ENCODE results near the gene TM9SF3. TPM values are rescaled to one million over a fixed set of nuclear protein-coding genes. Genes with fewer than 3 reads are reported as not detected.

Gene TM9SF3
- polyA plus RNA-seq, 2 of the 4 experiments (the other 2 are of a cell fraction): 92.9 to 138 TPM

DNA sequence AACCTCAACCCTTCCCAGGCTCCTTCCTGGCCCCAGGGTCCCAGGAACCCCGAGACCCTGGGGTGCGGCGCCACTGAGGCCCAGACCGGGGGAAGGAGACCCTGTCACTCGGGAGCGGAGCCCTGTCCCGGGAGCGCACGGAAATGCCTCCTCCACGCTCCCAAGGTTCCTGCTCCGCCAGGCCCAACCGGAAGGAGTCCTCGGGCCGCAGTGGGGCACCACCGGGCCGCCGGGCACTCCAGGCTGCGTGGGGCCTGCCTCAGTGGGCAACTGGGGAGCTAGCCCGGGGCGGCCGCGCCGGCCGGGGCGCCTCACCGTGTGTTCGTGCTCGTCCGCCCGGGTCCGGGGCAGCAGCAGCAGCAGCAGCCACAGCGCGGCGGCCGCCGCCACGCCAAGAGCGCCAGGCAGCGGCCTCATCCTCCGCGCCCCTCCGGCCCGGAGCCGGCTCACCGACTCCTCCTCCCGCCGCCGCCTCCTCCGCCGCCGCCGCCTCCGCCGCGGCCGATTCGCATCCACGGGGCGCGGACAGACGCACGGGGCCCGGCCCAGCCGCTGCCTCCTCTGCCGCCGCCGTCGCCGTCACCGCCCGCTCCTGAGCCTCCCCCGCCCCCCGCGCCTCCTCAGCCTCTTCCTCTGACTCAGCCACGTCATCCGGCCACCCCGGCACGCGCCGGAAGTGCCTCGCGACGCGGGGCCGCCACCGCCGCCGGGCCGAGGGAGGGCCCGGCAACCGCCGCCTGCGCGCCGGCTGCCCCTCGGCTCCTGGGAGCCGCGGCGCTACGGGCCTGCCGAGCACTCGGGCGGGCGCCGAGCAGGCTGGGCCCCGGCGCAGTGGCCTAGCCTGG is at the start of gene TM9SF3 (continued):
- TF ChIP-seq POLR2A (IDR thresholded peaks at IDR 0.05; ENCODE audit: low read length) (peak; percentile 86), FOSB (CRISPR knock-in tag; IDR thresholded peaks at IDR 0.05) (no peak), MAFK (IDR thresholded peaks at IDR 0.05; ENCODE audit: partially characterized antibody) (no peak), ZNF302 (CRISPR knock-in tag; IDR thresholded peaks at IDR 0.05) (no peak), CHD2 (IDR thresholded peaks at IDR 0.05; ENCODE audit: low read length, partially characterized antibody) (no peak), RARB (CRISPR knock-in tag; IDR thresholded peaks at IDR 0.05) (no peak), FOSL2 (IDR thresholded peaks at IDR 0.05) (peak; percentile 23; the same call in 1 of the 2 replicates), FOSL2 (CRISPR knock-in tag; IDR thresholded peaks at IDR 0.05) (peak; percentile 82), JUN (IDR thresholded peaks at IDR 0.05) (peak; percentile 64 to 92), PHF8 (IDR thresholded peaks at IDR 0.05; ENCODE audit: borderline replicate concordance, low read depth) (peak; percentile 88)
- TF ChIP-seq, protein P1, sequence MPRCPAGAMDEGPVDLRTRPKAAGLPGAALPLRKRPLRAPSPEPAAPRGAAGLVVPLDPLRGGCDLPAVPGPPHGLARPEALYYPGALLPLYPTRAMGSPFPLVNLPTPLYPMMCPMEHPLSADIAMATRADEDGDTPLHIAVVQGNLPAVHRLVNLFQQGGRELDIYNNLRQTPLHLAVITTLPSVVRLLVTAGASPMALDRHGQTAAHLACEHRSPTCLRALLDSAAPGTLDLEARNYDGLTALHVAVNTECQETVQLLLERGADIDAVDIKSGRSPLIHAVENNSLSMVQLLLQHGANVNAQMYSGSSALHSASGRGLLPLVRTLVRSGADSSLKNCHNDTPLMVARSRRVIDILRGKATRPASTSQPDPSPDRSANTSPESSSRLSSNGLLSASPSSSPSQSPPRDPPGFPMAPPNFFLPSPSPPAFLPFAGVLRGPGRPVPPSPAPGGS (IDR thresholded peaks at IDR 0.05): peak; percentile 83; the same call in 2 of the 3 replicates

DNA sequence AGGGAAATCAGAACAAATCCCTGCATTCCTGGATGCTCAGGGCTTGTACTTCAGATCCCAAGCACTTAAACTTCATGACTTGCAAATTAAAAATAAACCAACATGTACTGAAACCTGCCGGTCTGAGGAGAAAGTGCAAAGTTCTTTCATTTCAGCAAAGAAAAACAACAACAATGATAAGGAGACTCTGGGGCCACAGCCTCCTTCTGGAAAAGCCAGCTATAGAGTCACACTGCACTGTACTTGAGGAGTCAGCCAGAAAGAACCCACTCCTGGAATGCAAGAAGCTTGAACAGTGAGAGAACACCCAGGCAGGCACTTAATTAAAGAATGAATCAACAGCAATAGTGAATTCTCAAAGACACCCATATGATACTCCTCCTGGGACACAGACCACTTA is 49.7 kb upstream of the TM9SF3 start:
- no peak for FAIRE-seq
- POLR2A ChIA-PET: no interaction called here
- WGBS (ENCODE audit: missing lambda C conversion rate): 45% methylated on average over 1 of the region's 1 CpG

DNA sequence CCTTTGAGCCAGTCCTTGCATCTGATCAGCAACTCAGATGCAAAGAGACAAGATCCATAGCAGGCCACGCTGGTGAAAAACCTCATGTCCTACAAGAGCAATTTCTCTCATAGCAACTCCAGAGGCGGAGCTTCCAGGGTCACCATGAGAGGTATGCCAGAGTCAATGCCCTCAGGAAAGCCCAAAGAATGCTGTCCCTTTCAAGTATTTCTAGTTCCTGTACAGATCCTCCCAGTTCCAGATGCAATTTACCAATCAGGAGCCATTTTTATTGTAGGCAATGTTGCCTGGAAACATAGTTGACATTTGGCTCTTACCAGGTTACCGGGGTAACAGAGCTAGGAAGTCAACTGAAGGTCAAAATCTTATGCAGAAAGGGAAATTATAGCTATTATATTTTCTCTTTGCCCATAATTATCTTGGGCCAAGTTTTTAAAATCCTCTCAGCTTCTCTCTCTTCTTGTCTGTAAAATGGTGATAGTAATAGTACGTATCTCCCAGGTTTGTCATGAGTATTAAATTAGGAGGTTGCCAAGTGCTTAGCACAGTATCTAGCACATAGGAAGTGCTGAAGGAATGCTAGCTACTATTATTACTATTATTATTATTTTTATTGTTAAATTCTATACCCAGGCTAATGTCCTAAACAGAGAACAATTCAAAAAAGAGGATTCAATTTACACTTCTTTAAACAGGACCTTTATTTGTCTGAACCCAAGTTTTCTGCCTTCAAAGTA is 46.3 kb upstream of the TM9SF3 start:
- H3K4me1 ChIP-seq: no peaks in the 10 kb centered on the region
- no peak overlapping the region for H3K27ac ChIP-seq
- no peak overlapping the region for H3K4me2 ChIP-seq
- ChIA-PET POLR2A (no interaction called here), CTCF (interaction anchor here (0.5 to 2.6 kb wide), 8 partner anchors 8 to 440 kb away, joined by 3 to 17 read pairs (median 4); no protein-coding TSS in a partner anchor)
- ATAC-seq (no peak), DNase-seq (ENCODE audit: low read depth in 1 of 2, low spot score in 1 of 2) (no peak), FAIRE-seq (no peak)
- 60% methylated on average over 3 of the region's 4 CpGs for WGBS (ENCODE audit: missing lambda C conversion rate)
- no peaks in the 10 kb centered on the region for H3K9me3 ChIP-seq
- TF ChIP-seq, protein P2, sequence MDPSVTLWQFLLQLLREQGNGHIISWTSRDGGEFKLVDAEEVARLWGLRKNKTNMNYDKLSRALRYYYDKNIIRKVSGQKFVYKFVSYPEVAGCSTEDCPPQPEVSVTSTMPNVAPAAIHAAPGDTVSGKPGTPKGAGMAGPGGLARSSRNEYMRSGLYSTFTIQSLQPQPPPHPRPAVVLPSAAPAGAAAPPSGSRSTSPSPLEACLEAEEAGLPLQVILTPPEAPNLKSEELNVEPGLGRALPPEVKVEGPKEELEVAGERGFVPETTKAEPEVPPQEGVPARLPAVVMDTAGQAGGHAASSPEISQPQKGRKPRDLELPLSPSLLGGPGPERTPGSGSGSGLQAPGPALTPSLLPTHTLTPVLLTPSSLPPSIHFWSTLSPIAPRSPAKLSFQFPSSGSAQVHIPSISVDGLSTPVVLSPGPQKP (IDR thresholded peaks at IDR 0.05; ENCODE audit: low read depth, low read length): no peak
- no peak for TF ChIP-seq JUN (IDR thresholded peaks at IDR 0.05)
- no peak for TF ChIP-seq KDM1A (IDR thresholded peaks at IDR 0.05; ENCODE audit: low read depth)
- TF ChIP-seq HDAC2 (IDR thresholded peaks at IDR 0.05): no peak
- no peak for TF ChIP-seq MAZ (IDR thresholded peaks at IDR 0.05; ENCODE audit: borderline replicate concordance, low read depth, low read length)
- no peak for TF ChIP-seq SREBF2 (IDR thresholded peaks at IDR 0.05)
- TF ChIP-seq, protein P3, sequence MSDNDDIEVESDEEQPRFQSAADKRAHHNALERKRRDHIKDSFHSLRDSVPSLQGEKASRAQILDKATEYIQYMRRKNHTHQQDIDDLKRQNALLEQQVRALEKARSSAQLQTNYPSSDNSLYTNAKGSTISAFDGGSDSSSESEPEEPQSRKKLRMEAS (IDR thresholded peaks at IDR 0.05): no peak
- no peak for TF ChIP-seq TFCP2L1 (CRISPR knock-in tag; IDR thresholded peaks at IDR 0.05)
- TF ChIP-seq, protein P4, sequence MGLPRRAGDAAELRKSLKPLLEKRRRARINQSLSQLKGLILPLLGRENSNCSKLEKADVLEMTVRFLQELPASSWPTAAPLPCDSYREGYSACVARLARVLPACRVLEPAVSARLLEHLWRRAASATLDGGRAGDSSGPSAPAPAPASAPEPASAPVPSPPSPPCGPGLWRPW (IDR thresholded peaks at IDR 0.05): no peak
- no peak for TF ChIP-seq JUNB (IDR thresholded peaks at IDR 0.05)
- TF ChIP-seq POLR2A (IDR thresholded peaks at IDR 0.05; ENCODE audit: low read length): no peak
- TF ChIP-seq FOSL2 (IDR thresholded peaks at IDR 0.05): no peak
- TF ChIP-seq FOSL2 (CRISPR knock-in tag; IDR thresholded peaks at IDR 0.05): no peak
- TF ChIP-seq, protein P5, sequence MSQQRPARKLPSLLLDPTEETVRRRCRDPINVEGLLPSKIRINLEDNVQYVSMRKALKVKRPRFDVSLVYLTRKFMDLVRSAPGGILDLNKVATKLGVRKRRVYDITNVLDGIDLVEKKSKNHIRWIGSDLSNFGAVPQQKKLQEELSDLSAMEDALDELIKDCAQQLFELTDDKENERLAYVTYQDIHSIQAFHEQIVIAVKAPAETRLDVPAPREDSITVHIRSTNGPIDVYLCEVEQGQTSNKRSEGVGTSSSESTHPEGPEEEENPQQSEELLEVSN (IDR thresholded peaks at IDR 0.05; ENCODE audit: borderline replicate concordance, low read depth): no peak
- TF ChIP-seq, protein P6, sequence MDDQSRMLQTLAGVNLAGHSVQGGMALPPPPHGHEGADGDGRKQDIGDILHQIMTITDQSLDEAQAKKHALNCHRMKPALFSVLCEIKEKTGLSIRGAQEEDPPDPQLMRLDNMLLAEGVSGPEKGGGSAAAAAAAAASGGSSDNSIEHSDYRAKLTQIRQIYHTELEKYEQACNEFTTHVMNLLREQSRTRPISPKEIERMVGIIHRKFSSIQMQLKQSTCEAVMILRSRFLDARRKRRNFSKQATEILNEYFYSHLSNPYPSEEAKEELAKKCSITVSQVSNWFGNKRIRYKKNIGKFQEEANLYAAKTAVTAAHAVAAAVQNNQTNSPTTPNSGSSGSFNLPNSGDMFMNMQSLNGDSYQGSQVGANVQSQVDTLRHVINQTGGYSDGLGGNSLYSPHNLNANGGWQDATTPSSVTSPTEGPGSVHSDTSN (IDR thresholded peaks at IDR 0.05): no peak
- TF ChIP-seq NR3C1 (IDR thresholded peaks at IDR 0.05): no peak
- no peak overlapping the region for H3K4me3 ChIP-seq

More for the DNA sequence above, 49.7 kb upstream of the TM9SF3 start:
- CTCF ChIA-PET: no interaction called here
- Histone ChIP-seq H3K9me3 (no peaks in the 10 kb centered on the region), H3K4me1 (no peaks in the 10 kb centered on the region), H3K4me2 (no peak overlapping the region), H3K27ac (no peak overlapping the region), H3K4me3 (no peak overlapping the region)
- DNase-seq (ENCODE audit: low read depth in 1 of 2, low spot score in 1 of 2) (no peak), ATAC-seq (no peak)
- TF ChIP-seq RARB (CRISPR knock-in tag; IDR thresholded peaks at IDR 0.05) (no peak), CEBPB (IDR thresholded peaks at IDR 0.05) (no peak), JUNB (IDR thresholded peaks at IDR 0.05) (no peak), FOXS1 (CRISPR knock-in tag; IDR thresholded peaks at IDR 0.05) (no peak)
- TF ChIP-seq, protein P3 (IDR thresholded peaks at IDR 0.05): no peak
- TF ChIP-seq, protein P7, sequence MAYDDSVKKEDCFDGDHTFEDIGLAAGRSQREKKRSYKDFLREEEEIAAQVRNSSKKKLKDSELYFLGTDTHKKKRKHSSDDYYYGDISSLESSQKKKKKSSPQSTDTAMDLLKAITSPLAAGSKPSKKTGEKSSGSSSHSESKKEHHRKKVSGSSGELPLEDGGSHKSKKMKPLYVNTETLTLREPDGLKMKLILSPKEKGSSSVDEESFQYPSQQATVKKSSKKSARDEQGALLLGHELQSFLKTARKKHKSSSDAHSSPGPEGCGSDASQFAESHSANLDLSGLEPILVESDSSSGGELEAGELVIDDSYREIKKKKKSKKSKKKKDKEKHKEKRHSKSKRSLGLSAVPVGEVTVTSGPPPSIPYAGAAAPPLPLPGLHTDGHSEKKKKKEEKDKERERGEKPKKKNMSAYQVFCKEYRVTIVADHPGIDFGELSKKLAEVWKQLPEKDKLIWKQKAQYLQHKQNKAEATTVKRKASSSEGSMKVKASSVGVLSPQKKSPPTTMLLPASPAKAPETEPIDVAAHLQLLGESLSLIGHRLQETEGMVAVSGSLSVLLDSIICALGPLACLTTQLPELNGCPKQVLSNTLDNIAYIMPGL (CRISPR knock-in tag; IDR thresholded peaks at IDR 0.05; ENCODE audit: borderline replicate concordance): no peak
